BE2C (cell line): Measurements from ENCODE around the gene PIK3R3.

ENCODE experiments used
- DNase-seq: peaks from one replicate; pipeline ENCODE4 v3.0.0-alpha.2; 2020
- H3K27me3 ChIP-seq: fragments of 250-450 bp; sonication (Bioruptor Pico); 2 replicates; pipeline ENCODE4 v1.5.1; 2020; ENCODE audit warnings: mild to moderate bottlenecking
- H3K36me3 ChIP-seq: fragments of 250-450 bp; sonication (Bioruptor Pico); 2 replicates; pipeline ENCODE4 v1.5.1; 2020; ENCODE audit warnings: mild to moderate bottlenecking
- H3K4me1 ChIP-seq: fragments of 250-450 bp; sonication (Bioruptor Pico); 2 replicates; pipeline ENCODE4 v1.5.1; 2020
- H3K4me3 ChIP-seq: 2 replicates; pipeline ENCODE4 v1.5.1; 2011; ENCODE audit warnings: low read depth, low read length
- H3K9me3 ChIP-seq: fragments of 250-450 bp; sonication (Bioruptor Pico); 2 replicates; pipeline ENCODE4 v1.5.1; 2020
- TF ChIP-seq, protein P1 (sequence below): IDR thresholded peaks from 2 replicates; pipeline ENCODE4 v1.5.1; 2012; ENCODE audit warnings: mild to moderate bottlenecking, low read depth, low read length

The PIK3R3 gene

DNA sequence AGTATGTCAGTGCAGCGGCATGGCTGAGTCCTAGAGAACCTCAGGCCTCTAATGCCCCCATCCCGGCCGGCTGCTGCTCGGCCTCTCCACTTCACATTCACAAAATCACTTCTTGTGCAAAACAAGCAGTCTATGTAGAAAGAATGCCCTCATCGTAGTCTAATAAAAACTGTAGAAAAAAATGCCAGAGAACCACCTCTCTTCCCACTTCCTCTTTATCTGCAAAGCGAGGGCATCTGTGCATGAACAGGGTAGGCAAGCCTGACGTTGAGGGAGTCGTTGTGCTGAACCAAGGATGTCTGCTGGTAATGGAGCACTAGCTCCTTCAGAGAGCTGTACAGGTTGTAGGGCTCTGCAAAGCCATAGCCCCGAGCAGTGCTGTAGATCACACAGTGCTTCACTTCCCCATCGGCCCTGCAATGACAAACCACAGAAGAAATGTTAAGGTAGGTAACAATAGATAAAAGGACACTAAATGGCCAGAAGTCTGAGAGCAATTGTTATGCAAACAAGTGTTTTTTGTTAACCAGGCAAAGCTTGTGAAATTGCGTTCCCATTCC, 88.9 kb downstream of the PIK3R3 start:
- Histone ChIP-seq H3K27me3 (no peaks in the 10 kb centered on the region), H3K36me3 (no peaks in the 10 kb centered on the region; the same call in none of the 2 replicates), H3K9me3 (no peaks in the 10 kb centered on the region), H3K4me1 (no peaks in the 10 kb centered on the region), H3K4me3 (no peak overlapping the region)
- DNase-seq, result no peak
- TF ChIP-seq, protein P1, sequence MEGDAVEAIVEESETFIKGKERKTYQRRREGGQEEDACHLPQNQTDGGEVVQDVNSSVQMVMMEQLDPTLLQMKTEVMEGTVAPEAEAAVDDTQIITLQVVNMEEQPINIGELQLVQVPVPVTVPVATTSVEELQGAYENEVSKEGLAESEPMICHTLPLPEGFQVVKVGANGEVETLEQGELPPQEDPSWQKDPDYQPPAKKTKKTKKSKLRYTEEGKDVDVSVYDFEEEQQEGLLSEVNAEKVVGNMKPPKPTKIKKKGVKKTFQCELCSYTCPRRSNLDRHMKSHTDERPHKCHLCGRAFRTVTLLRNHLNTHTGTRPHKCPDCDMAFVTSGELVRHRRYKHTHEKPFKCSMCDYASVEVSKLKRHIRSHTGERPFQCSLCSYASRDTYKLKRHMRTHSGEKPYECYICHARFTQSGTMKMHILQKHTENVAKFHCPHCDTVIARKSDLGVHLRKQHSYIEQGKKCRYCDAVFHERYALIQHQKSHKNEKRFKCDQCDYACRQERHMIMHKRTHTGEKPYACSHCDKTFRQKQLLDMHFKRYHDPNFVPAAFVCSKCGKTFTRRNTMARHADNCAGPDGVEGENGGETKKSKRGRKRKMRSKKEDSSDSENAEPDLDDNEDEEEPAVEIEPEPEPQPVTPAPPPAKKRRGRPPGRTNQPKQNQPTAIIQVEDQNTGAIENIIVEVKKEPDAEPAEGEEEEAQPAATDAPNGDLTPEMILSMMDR, result no peak

DNA sequence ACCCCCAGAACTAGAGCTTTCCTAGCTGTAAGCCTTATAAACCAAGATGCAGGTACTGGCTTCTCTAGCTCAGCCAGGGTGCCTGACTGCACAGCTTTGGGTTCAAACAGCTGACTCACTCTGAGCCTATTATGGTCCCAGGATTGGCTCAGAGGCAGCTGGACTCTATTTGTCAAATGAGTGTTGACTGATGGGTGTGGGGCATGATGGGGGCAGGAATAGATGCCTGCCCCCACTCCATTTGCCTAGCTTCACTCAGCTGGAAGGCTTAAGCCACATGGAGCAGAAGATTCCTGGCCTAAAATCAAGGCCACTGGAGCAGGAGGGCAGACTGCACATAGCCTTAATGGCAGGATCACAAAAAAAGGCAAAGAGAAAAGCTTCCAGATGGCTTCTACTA, 90.5 kb downstream of the PIK3R3 start:
- no peaks in the 10 kb centered on the region for H3K4me1 ChIP-seq
- DNase-seq, result no peak
- no peaks in the 10 kb centered on the region for H3K27me3 ChIP-seq
- H3K9me3 ChIP-seq, result no peaks in the 10 kb centered on the region
- TF ChIP-seq, protein P1, result no peak
- H3K36me3 ChIP-seq, result no peaks in the 10 kb centered on the region; the same call in none of the 2 replicates
- H3K4me3 ChIP-seq, result no peak overlapping the region

DNA sequence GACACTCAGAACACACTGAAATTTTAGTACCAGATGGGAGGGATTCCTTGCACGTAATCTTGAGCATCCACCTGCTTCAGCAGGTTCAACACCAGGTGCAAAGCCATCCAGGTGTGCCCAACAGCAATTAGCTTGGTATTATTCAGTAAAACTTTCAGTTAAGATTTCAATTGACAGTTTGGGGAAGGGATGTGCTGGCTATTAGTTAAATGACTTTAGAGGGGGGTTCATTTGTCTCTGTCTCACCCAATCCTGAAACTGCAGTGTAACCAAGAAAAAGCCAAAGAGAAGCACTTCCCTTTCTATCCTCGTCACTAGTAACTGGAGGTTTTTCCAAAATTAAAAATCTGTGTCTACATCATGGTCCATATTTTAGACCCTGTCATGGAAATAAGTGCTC, 90.9 kb downstream of the PIK3R3 start:
- Histone ChIP-seq H3K4me3 (no peak overlapping the region), H3K27me3 (no peaks in the 10 kb centered on the region), H3K36me3 (no peaks in the 10 kb centered on the region; the same call in none of the 2 replicates), H3K9me3 (no peaks in the 10 kb centered on the region), H3K4me1 (no peaks in the 10 kb centered on the region)
- TF ChIP-seq, protein P1, result no peak
- no peak for DNase-seq

DNA sequence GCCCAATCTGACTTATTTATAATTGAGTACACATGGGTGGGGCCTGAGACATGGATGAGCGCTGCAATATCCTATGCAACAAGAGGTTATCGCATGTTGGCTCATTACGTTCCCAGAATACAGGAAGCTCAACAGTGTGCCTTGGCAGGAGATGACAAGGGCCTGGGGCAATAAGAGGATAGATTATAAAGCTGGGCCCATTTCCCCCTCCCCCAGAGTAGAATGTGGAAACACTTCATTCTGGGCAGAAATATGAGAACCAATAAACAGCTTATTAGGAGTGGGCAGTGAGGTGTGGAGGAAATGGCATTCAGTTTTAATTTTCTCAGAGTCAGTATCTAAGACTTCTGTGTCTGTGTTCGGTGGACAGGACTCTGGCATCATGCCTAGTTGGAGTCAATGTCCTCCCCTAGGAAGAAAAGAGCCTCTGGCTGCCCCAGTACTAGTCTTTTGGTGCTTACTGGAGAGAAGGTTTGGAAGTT, 92.8 kb downstream of the PIK3R3 start:
- peak; percentile 16 for DNase-seq
- TF ChIP-seq, protein P1, result no peak
- no peaks in the 10 kb centered on the region for H3K9me3 ChIP-seq
- no peak overlapping the region for H3K4me3 ChIP-seq
- no peaks in the 10 kb centered on the region for H3K4me1 ChIP-seq
- no peaks in the 10 kb centered on the region; the same call in none of the 2 replicates for H3K36me3 ChIP-seq
- H3K27me3 ChIP-seq, result no peaks in the 10 kb centered on the region

DNA sequence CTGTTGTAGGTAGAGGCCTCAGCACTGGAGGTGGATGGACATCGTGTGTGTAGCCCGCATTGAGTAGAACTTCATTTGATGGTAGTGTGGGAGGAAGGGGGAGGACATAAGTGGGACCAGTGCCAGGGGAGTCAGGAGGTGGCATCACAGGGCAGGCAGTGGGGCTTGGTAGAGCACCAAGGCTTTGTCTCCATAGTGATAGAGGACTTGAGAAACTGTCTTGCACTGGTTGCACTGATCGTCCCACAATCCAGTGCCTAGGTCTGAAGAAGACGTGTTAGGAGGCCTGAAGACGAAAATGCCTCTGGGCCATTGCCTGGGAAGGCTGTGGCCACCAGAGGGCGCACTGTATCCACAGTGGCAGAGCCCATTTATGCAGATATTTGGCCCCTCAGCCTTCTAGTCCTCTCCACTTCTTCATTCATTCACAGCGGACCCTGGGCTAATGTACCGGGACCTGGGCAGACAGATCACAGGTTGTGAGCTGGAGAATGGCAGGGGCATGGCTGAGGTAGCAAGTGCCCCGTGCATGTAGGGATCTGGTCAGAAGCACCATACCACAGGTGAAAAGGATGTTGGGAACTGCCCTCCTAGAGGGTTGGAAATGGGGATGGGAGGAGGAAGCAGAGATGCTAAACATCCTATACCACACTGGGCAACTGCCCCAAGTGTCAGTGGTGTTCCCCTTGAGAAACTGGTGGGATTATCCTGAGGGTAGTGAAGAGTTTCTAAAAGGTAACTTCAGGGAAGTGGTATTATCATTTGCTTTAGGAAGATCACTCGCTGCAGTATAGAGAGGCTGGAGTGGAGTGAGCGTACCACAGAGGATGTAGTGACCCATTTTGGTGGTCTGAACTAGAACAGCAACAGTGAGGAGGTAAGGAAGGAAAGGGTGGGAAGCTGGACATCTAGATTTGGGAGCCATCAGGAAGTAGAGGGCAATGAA, 95.3 kb downstream of the PIK3R3 start:
- TF ChIP-seq, protein P1, result peak; percentile 81
- Histone ChIP-seq H3K4me3 (no peak overlapping the region), H3K36me3 (no peaks in the 10 kb centered on the region; the same call in none of the 2 replicates), H3K27me3 (no peaks in the 10 kb centered on the region), H3K4me1 (no peaks in the 10 kb centered on the region), H3K9me3 (no peaks in the 10 kb centered on the region)
- DNase-seq, result peak; percentile 76
